ENCODE measurements around the gene ZNF841.

DNA sequence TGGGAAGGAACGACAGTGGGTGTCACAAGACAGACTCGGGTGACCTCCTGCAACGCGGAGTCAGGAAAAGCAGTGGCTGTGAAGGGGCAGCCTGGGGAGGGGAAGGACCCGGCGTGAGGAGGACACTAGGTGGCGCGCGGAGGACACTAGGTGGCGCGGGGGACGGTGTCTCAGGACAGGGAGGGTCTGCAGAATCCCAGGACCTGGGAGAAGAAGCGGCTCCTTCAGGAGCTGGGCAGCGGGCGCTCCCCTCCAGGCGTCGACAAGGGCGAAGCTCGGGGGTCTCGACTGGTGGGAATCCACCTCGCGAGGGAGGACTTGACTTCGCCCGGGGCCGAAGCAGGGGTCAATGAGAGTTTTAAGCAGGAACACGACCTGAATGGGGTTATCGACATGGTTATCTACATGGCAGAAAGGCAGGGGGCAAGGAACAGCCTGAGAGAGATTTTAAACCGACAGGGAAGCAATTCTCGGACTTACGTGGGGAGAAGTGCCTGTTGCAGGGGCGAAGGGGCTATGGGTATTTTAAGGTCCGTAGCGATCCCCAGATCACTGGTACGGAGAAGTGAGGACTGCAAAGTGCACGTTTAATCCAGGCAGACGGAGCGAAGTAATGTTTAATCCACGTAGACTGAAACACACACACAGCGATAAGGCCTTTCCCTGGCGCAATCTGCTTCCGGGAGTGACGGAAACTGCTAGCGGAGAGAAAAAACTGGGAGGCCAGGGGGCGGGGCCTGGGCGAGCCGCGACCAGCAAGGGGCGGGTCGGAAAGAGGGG is 43.9 kb upstream of the ZNF841 start, which contains the start of gene ZNF616:
- TF ChIP-seq, protein P1, sequence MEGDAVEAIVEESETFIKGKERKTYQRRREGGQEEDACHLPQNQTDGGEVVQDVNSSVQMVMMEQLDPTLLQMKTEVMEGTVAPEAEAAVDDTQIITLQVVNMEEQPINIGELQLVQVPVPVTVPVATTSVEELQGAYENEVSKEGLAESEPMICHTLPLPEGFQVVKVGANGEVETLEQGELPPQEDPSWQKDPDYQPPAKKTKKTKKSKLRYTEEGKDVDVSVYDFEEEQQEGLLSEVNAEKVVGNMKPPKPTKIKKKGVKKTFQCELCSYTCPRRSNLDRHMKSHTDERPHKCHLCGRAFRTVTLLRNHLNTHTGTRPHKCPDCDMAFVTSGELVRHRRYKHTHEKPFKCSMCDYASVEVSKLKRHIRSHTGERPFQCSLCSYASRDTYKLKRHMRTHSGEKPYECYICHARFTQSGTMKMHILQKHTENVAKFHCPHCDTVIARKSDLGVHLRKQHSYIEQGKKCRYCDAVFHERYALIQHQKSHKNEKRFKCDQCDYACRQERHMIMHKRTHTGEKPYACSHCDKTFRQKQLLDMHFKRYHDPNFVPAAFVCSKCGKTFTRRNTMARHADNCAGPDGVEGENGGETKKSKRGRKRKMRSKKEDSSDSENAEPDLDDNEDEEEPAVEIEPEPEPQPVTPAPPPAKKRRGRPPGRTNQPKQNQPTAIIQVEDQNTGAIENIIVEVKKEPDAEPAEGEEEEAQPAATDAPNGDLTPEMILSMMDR (IDR thresholded peaks at IDR 0.05), result peak; percentile 57 to 93 (median 81)
- TF ChIP-seq POLR2A (IDR thresholded peaks at IDR 0.05), result peak; percentile 30 to 86 (median 84)

Measured in body of pancreas (tissue), 4 donors.